ENCODE results near the gene GARNL3. TPM values are rescaled to one million over a fixed set of nuclear protein-coding genes. Genes with fewer than 3 reads are reported as not detected.

Gene GARNL3
- total RNA-seq, 2 experiments from 2014 or later = 0.63 to 1.8 TPM

GRCh38 chr9:127269449-127269848 is 4.9 kb downstream of the GARNL3 start:
- no peaks in the 10 kb centered on the region for H3K4me1 ChIP-seq (ENCODE audit: insufficient read depth, low read length)
- H3K9me3 ChIP-seq (ENCODE audit: control insufficient read depth in 1 of 2, insufficient read depth in 1 of 2, low read length in 2 of 2) = no peaks in the 10 kb centered on the region
- CTCF ChIA-PET = no interaction called here
- ATAC-seq (ENCODE audit: poor library complexity) (no peak), DNase-seq (no peak)
- H3K4me1 Mint-ChIP-seq (ENCODE audit: low read depth) = no peaks in the 10 kb centered on the region
- intact Hi-C loops (cut with DNase I, micrococcal nuclease) = no loop called here
- no peaks in the 10 kb centered on the region for H3K36me3 ChIP-seq (ENCODE audit: insufficient read depth, low read length)
- peaks cover 17% of the 10 kb centered on the region for H3K27me3 Mint-ChIP-seq
- H3K9me3 Mint-ChIP-seq = no peaks in the 10 kb centered on the region
- H3K27ac ChIP-seq (ENCODE audit: low read depth in 1 of 2, low read length in 2 of 2) = no peak overlapping the region
- no peak overlapping the region for H3K4me3 ChIP-seq (ENCODE audit: low read length)
- H3K4me3 Mint-ChIP-seq = no peak overlapping the region
- TF ChIP-seq, protein P1, sequence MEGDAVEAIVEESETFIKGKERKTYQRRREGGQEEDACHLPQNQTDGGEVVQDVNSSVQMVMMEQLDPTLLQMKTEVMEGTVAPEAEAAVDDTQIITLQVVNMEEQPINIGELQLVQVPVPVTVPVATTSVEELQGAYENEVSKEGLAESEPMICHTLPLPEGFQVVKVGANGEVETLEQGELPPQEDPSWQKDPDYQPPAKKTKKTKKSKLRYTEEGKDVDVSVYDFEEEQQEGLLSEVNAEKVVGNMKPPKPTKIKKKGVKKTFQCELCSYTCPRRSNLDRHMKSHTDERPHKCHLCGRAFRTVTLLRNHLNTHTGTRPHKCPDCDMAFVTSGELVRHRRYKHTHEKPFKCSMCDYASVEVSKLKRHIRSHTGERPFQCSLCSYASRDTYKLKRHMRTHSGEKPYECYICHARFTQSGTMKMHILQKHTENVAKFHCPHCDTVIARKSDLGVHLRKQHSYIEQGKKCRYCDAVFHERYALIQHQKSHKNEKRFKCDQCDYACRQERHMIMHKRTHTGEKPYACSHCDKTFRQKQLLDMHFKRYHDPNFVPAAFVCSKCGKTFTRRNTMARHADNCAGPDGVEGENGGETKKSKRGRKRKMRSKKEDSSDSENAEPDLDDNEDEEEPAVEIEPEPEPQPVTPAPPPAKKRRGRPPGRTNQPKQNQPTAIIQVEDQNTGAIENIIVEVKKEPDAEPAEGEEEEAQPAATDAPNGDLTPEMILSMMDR (IDR thresholded peaks at IDR 0.05) = no peak
- no peaks in the 10 kb centered on the region for H3K27me3 ChIP-seq (ENCODE audit: control insufficient read depth in 1 of 2, insufficient read depth in 2 of 2, low read length in 2 of 2)
- no peaks in the 10 kb centered on the region for H3K36me3 Mint-ChIP-seq (ENCODE audit: low read depth)
- POLR2A ChIA-PET = no interaction called here
- H3K27ac Mint-ChIP-seq = no peak overlapping the region

DNA sequence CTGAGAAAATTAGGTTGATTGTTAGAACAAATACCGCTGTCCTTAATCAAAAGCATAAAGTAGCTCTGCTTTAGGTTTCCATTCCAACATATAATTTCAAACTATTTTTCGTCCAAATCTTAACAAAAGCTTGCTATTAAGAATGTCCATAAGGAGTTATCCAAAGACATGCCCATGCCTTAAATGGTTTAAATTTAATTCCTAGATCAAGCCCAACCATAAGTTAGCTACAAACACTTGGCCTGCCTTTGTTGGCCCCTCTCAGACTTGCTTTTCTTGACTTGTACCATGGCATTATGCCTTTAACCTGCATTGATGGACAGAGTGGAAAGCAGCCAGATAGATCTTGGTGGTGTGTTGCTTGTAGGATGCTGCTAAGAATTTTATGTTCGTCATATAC is 8.8 kb downstream of the GARNL3 start:
- Histone ChIP-seq H3K27me3 (ENCODE audit: control insufficient read depth in 1 of 2, insufficient read depth in 2 of 2, low read length in 2 of 2) (no peaks in the 10 kb centered on the region), H3K36me3 (ENCODE audit: insufficient read depth, low read length) (no peaks in the 10 kb centered on the region), H3K4me1 (ENCODE audit: insufficient read depth, low read length) (no peaks in the 10 kb centered on the region), H3K9me3 (ENCODE audit: control insufficient read depth in 1 of 2, insufficient read depth in 1 of 2, low read length in 2 of 2) (no peaks in the 10 kb centered on the region), H3K27ac (ENCODE audit: low read depth in 1 of 2, low read length in 2 of 2) (no peak overlapping the region), H3K4me3 (ENCODE audit: low read length) (no peak overlapping the region)
- no peak for DNase-seq
- TF ChIP-seq, protein P1 (IDR thresholded peaks at IDR 0.05) = no peak
- H3K9me3 Mint-ChIP-seq = no peaks in the 10 kb centered on the region
- H3K27ac Mint-ChIP-seq = no peak overlapping the region
- CTCF ChIA-PET = no interaction called here
- POLR2A ChIA-PET = no interaction called here
- no peaks in the 10 kb centered on the region for H3K36me3 Mint-ChIP-seq (ENCODE audit: low read depth)
- intact Hi-C loops (cut with DNase I, micrococcal nuclease) = no loop called here
- no peak overlapping the region for H3K4me3 Mint-ChIP-seq
- H3K4me1 Mint-ChIP-seq (ENCODE audit: low read depth) = no peaks in the 10 kb centered on the region
- ATAC-seq (ENCODE audit: poor library complexity) = no peak
- peaks cover 34% of the 10 kb centered on the region for H3K27me3 Mint-ChIP-seq

DNA sequence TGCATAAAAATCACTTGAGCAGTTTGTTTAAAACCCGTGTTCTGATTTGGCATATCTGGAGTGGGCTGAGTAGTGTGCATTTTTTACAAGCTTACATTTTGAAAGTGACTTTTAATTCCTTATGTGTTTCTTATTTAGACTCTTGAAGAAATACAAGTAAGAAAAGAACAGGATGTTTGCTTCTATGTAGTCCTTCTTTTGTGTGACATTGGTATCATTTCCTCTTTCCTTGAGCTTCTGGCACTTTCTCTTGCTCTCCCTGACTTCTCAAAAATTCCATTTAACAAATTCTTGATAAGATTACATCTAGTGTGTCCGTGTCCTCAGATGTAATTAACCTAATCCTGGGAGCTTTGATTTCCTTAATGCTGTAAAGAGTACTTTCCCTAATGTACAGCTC is 12.5 kb downstream of the GARNL3 start:
- Mint-ChIP-seq H3K4me1 (ENCODE audit: low read depth) (no peaks in the 10 kb centered on the region), H3K36me3 (ENCODE audit: low read depth) (no peaks in the 10 kb centered on the region), H3K4me3 (no peak overlapping the region), H3K27me3 (peaks cover 43% of the 10 kb centered on the region), H3K9me3 (no peaks in the 10 kb centered on the region), H3K27ac (no peak overlapping the region)
- CTCF ChIA-PET = no interaction called here
- H3K9me3 ChIP-seq (ENCODE audit: control insufficient read depth in 1 of 2, insufficient read depth in 1 of 2, low read length in 2 of 2) = no peaks in the 10 kb centered on the region
- H3K27ac ChIP-seq (ENCODE audit: low read depth in 1 of 2, low read length in 2 of 2) = no peak overlapping the region
- TF ChIP-seq, protein P1 (IDR thresholded peaks at IDR 0.05) = no peak
- intact Hi-C loops (cut with DNase I, micrococcal nuclease) = no loop called here
- no peaks in the 10 kb centered on the region for H3K4me1 ChIP-seq (ENCODE audit: insufficient read depth, low read length)
- no peak overlapping the region for H3K4me3 ChIP-seq (ENCODE audit: low read length)
- DNase-seq (no peak), ATAC-seq (ENCODE audit: poor library complexity) (no peak)
- H3K36me3 ChIP-seq (ENCODE audit: insufficient read depth, low read length) = no peaks in the 10 kb centered on the region
- peaks cover 0 to 5% of the 10 kb centered on the region in 2 experiments for H3K27me3 ChIP-seq (ENCODE audit: control insufficient read depth in 1 of 2, insufficient read depth in 2 of 2, low read length in 2 of 2)
- POLR2A ChIA-PET = no interaction called here

All from CD4-positive, alpha-beta T cell (primary cell).